ENCODE measurements around the gene ASPA.
"Not testable (repeated sequence)": the region's sequence is repeated elsewhere in the genome, so short reads cannot be mapped to it uniquely, and the experiment has no call there.

Gene ASPA

DNA sequence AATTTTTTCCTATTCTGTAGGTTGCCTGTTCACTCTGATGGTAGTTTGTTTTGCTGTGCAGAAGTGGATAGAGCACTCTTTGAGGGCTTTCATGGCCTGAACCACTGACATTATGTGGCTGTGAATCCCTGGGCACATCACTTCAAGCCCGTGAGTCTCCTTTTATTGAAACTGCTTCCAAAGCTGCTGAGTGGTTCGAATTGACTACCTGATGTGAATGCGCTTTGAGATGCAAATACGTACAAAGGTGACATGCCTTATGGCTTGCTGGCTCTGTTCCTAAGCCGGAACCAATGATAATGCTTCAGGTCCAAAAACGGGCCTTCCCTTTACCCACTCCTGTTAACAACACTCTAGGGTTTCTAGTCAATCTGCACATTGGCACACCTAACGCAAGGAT is 34.3 kb downstream of the ASPA start:
- no peak for DNase-seq

DNA sequence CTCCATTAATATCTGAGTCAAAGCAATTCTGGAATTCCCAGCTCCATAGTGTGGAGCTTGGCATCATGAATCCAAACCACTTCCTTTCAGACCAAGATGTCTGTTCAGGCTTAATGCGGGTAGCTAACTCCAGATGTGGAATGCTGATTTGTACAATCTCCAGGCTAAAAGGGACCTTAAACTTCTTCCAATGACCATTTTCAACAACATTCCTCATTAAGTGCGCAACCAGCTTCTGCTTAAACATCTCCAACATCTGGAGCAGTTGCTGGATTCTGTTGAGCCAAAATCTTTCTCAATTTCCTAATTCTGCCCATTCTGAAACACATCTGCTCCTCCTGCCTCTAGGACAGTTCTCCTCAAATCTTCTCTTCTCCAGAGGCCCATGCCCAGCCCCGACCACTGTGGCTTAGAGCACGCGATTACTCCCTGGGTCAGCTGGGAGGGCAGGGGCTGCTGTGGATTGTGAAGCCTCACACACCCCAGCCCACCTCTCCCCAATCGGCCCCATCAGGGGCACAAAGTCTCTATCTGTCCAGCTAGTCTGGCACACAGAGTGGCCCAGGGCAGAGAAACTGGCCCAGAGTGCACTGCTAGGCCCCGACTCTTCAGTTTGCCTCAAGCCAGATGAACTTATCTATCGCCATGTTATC is 36.2 kb downstream of the ASPA start:
- DNase-seq, result no peak

DNA sequence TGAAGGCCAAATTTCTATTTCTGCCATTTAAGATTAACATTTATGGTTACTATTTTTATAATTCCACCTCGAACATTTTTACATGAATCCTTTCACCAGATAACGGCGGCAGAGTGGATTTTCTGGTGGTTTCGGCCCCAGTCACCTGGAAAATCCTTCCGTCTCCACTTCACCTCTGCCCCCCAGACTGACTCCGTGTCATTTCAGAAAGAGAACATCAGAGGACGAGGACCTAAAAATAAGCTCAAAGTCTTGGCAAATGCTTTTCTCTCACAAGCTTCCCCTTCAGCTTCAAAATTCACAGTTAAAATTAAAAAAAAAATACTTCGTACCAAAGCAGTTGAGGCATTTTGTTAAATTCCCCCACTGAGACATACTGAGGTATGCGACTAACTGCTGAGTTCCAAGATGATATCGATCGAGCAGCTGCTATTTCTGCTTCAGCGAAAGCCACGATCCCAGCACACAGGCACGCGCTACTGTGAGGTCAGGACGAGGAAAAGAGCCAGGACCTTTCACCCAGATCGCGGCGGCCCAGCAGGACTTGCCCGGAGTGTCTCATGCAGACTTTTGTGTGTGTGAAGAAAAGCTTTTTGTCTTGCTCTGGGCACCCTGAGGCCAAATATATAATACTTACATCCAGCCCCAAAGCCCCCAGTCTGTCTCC is 36.8 kb downstream of the ASPA start:
- DNase-seq, result no peak

DNA sequence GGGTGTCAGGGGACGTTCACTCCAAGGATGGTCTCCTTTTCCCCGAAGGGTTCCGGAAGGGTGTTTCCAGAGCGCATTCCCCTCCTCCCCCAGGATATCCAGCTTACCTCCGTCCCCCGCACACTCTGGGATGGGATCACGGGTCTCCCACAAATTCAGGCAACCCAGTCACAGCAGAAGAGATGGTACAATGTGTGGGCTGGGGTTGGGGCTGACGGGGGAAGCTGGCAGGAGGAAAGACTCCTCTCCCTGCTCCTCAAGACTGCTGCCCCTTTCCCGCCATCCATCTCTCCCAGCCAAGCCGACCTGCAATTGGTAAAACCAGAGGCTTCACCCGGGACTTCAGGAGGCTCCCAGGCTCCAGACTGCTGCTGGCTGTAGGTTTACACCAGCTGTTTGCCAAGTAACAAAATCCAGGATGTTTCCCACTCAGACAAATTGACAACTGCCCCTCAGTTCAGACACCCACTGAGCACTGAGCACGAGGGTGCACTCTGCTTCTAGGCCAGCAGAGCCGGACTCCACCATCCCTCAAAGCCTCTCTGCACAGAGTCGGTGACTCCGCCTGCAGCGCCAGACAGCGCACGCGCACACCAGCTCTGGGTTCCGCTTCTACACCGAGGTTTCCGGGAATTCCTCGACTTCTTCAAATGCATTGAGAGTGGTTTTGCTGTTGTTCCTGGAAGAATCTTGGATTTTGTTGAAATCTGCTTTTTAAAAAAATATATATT is 37.7 kb downstream of the ASPA start:
- DNase-seq, result no peak

DNA sequence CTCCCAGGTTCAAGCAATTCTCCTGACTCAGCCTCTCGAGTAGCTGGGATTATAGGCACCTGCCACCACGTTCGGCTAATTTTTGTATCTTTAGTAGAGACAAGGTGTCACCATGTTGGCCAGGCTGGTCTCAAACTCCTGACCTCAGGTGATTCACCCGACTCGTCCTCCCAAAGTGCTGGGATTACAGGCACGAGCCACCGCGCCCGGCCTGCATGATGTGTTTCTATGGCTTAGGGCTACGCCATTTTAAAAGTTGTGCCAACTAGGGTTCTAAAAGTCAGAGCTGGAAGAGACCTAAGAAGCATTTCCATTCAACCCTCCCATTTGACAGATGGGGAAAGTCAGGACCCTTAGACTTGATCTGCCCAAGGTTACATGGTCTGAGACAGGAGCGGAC is 38.4 kb downstream of the ASPA start:
- DNase-seq, result not testable (repeated sequence)

DNA sequence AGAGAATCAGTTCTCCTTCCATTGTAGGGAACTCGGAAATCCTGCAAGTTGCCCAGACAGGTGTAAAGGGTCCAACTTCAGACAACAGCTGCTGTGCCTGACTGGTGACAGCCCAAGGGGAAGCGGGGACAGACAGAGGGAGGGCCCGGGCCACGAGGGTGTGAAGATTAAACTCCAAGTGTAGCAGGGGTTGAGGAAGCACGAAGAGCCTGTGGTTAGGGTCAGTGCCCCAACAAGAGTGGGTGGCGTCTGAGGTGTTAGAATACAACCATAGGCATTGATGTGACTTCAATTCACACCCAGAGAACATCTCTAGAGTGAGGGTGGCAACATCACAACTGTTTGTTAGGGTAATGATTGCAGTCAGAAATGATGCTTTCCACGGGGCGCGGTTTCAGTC is 39.1 kb downstream of the ASPA start:
- peak; percentile 24 for DNase-seq

DNA sequence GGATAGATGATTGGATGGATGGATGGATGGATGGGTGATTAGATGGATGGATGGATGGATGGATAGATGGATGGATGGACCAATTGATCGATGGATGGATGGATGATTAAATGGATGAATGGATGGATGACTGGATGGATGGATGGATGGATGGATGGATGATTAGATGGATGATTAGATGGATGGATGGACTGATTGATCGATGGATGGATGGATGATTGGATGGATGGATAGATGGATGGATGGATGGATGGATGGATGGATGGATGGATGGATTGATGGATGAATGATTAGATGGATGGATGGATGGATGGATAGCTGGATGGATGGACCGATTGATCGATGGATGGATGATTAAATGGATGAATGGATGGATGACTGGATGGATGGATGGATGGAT is 43.7 kb downstream of the ASPA start:
- not testable (repeated sequence) for DNase-seq

DNA sequence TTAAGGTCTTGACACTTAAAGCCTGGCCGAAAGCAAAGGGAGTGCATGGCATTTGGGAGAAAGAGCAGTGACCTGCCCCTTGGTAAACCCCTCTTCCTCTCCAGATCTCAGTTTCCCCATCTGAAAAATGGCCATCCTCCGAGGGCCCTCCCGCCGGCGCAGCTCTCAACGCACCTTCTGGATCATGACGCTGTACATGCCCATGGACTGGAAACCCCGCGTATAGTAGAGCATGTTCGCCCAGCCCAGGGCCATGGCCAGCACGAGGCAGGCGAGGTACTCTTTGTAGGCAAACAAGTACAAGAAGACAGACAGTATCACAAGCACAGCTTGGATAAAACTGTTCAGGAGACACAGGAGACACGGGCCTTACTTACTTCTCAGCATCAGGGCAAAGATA is 48.2 kb downstream of the ASPA start:
- DNase-seq, result no peak

DNA sequence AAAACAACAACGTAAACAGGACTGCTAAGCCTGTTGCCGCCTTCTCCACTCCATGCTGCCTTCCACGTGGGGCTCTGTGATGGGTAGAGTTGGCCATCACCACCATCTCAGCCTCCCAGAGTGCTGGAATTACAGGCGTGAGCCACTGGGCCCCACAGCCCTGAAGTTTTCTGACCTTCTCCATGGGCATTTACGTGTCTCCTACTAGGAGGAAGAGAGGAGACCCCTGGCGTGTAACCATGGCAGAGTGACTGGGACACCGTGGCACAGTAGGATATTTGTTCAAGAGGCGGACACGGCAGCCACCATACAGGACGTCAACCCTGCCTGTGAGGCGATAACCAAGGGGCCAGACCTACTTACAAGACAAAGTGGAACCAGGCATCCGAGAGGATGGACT is 50.7 kb downstream of the ASPA start:
- no peak for DNase-seq

DNA sequence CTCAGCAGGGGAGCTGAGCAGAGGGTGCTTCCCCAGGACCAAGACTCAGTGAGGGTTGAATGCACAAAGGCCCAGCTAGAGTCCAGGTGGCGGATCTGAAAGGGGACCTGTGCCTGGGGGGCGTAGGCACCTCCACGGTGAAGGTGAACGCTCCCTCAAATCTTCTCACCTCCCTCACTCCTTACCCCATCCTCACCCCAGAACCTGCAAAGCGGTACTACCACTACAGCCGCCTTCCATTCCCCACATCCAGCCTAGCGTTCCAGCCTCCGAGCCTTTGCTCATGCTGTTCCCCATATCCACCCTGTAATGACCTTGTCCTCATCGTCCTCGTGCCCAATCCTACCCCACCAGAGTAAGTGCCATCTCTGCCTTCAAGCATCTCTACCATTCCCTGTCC is 51.2 kb downstream of the ASPA start:
- no peak for DNase-seq

DNA sequence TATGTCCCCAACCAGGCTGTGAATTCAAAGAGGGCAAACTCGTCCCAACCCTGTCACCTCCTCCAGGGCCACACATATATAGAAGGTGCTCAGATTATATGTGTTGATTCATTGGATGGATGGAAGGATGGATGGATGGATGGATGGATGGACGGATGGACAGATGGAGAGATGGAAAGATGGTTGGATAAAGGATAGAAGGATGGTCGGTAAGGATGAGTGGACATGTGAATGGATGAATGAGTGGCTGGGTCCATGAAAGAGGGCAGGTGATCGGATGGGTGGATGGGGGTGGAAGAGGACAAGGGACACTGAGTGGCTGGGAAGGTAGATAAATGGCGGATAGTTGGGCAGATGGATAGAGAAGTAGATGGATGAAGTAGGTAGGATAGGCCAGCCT is 51.7 kb downstream of the ASPA start:
- no peak for DNase-seq

DNA sequence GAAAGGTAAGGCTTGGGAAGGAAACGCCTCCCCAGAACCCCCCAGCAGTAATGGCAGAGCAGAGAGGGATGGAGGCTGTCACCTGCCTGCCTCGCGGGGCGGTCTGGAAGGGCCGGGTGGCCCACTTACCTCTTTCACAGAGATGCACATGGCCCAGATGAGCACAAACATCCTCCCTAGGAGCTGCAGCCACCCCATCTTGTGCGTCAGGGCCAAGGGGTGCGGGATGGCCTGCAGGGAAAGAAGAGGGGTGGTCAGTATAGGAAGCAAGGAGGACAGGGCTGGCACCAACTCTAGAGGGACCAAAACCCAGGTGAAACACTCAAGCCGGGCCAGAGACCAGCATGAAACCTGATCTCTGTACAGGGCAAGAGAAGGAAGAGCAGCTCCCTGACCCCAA is 52.1 kb downstream of the ASPA start:
- no peak for DNase-seq

DNA sequence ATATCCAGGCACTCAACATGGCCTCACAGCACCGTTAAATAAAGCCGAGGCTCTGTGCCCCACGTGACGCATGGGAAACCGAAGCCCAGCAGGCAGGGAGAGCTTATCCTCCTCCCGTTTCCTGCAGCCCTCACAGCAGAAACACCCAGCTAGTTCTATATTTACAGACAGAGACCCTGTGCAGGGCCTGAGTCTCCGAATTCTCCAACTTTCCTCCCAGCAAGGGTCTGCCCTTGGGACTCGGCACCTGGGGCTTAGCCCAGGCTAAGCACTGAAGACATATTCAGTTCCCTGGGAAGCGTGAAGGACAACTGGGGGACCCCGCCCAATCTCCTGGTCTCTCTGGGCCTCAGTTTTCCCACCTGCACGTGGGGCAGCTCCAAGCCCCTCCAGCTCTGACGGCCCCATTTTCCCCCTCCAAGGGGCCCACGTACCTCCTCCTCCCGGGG is 52.6 kb downstream of the ASPA start:
- DNase-seq, result no peak

DNA sequence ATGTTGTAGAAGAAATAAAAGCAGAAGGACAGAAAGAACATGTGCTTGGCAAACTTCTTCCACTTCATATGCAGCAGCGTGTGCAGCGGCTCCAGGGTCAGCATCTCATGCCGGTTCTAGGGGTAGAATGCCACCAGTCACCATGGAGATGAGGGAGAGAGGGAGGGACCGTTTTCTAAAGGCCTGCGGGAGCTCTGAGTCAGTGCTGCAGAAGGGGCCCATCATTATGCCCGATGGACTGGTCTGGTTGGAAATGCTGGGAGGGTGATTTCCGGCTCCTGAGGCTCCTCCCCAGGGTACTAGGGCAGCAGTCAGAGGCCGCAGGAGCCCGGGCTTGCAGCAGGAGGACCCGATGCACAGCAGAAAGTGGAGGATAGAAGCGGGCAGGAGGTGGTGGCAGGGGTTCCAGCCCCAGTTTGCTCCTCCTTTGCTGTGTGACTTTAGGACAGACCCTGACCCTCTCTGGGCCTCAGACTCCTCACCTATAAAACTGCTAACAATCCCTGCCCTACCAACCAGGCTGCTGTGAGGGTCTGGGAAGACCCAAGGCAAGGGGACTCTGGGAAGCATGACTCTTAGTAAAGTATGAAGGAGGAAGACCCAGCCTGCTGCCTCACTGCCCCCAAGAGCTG is 53.2 kb downstream of the ASPA start:
- DNase-seq, result no peak

DNA sequence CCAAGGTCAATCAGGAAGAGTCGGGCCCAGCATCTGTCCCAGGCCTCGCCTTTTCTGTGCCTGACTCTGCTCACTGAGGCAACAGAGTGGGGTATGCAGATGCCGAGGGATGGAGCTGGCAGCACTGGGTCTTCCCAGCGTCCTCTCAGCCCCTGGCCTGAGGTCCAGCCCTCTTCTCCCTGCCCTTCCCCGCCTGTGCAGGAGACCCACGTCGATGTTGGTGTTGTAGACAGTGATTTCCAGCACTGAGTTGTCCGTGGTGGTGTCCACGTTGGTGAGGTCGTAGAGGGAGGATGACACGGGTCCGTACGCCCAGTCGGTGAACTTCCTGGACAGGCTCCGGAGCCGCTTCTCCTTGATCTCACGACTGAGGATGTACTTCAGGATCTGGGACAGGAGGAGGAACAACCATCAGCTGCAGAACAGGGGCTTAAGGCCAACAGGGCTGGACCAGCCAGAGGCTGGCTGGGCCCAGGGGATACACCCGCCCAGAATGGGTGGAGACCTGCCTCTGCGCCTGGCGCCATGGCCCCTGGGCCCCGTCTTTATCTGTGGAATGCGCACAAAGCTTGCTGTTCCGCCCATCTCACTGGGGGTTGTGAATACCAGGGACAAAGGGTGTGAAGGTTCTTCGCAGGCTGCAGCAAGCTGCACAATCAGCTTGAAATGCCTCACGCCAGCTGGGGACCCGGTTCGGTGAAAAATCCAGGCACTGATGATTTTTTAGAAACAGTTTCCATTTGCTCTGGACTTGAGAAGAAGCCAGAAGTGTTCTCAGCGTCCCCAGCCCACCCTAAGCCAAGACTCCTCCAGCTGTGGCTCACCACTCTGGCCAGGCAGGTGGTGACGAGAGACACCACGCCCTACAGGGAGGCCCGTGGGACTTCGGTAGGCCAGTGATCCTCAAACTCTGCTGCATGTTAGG is 54.3 kb downstream of the ASPA start:
- no peak for DNase-seq

DNA sequence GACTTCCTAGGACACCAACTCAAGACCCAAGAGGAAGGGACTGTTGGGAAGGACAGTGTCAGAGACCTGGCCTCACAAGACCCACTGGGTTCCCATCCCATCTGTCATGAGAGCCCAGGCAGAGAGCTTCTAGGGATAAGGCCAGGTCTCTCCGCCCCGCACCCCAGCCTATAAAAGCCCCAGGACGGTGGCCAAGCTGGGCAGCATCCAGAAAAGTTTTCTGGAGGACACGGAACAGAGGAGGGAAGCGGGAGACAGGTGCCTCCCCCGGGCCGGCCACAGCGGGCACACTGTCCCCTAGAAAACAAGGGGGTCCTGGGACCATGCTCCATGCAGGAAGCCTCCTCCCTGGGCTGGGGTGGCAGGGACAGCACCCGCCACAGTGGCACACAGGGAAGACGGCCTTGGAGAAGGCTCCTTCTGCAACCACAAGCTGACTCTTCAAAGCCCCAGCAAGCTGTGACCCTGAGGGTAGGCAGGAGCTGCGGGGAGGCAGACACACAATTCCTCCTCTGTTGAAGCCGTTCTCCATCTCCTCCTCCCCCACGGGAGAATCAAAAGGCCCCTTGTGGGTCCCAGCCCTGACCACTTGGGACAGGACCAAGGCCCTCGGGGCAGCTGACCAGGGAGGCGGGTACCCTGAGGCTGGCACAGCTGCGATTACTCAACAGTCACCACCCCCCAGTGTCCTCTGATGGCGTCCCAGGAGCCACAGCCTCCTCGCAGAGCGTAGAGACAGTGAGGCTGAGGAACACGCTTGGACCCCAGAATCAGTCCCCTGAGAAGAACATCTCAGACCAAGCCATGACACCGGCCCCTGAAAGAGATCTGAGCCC is 55.7 kb downstream of the ASPA start:
- no peak for DNase-seq

DNA sequence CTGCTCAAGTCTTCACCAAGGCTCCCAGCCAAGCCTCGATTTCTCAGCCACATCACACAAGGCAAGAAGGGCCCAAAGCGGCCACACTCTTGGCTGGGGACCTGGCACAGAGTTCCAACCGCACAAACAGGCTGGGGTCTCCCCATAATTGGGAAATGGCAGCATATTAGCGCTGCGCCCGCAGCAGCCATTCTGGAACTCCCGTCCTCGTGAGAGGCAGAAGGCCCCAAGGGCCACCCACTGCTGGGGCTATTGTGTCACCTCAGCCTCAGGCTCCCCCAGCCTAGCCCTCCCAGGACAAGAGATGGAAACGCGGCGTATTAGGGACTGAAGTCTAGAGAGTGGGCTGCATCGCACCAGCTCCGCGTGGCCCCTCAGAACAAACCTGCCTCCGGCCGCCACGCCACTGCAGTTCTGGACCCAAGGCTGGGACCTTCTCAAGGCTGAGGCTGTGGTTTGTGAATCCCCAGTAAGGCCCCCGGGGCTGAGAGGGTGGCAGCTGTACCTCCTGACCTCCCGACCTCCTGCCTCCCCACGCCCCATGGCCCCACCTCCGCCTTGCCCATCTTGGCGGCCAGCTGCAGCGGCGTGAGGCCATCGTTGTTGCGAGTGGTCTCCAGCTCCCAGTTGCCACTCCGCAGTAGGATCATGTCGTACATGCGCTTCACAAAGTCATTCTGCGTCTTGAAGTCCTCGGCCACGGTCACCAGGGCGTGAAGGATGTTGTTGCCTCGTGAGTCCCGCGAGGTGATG is 56.5 kb downstream of the ASPA start:
- DNase-seq, result no peak

DNA sequence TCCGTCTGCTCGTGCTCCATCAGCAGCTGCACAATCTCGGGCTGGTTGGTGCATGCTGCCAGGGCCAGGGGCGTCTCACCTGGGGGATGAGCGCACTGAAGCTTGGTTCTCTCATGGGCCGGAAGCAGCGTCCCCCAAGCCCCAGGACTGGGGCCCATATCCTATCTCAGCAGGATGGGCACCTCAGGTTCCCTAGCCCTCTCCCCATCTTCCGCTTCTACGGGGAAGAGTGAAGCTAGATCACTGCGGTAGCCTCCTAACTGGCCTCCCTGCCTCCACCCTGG is 57.0 kb downstream of the ASPA start:
- no peak for DNase-seq

DNA sequence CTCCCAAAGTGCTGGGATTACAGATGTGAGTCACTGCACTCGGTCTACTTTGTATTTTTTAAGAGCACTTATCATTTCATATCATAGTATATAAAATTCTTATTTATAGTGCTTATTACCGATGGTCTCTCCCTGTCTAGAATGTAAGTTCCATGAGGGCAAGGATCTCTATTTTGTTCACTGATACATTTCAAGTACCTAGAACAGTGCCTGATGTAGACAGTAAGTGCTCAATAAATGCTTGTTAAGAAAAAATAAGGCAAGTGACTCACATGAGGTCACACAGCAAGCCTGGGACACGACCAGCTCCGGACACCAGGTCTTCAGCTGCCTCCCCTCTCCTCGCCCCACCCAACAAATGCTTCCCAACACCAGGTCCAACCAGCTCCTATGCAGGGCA is 58.0 kb downstream of the ASPA start:
- DNase-seq, result no peak

DNA sequence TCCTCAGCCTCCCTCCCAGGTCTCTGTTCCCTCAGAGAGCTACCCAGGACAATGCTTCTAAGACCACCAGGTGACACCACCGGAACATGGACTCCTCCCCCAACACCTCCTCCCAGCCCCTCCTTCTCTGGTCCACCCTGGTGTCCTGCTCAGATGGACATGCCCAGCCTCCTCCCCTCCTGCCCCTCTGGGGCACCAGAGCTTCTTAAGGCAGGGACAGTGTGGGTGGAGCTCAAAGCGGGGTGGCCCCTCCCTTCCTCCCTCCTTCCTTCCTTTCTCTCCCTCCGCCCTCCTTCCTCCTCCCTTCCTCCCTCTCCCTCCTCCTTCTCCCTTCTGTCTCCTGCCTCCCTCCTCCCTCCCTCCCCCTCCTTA is 59.1 kb downstream of the ASPA start:
- DNase-seq, result peak; percentile 11

Measured in CD4-positive, alpha-beta T cell treated with Interleukin-17A for 1 hour (primary cell).